HCT116 (cell line): Measurements from ENCODE around the gene SLC2A1. TPM values are rescaled to one million over a fixed set of nuclear protein-coding genes. Genes with fewer than 3 reads are reported as not detected.

Source experiments
- ATAC-seq: fragments of 200-7000 bp; cut with Tn5 transposase; 2 replicates; pipeline ENCODE4 v1.9.1; 2020; ENCODE audit warnings: mild to moderate bottlenecking, moderate library complexity
- BruUV-seq: library from RNA; stranded (reverse); fragments of 400-500 nt; replicated peaks from 2 replicates; lab custom pipeline; 2021; lab: Mats Ljungman, UMichigan
- CTCF ChIA-PET: fragments of 300-600 bp; sonication (Branson Sonifier 250); formaldehyde crosslinking; loops from one replicate; lab custom pipeline; 2021; ENCODE audit warnings: antibody characterized with exemption; lab: Charles Lee
- POLR2A ChIA-PET: fragments of 300-600, 350-600 bp; sonication (Branson Sonifier 250); formaldehyde crosslinking; loops from one replicate; lab custom pipeline; 2021; ENCODE audit warnings: antibody characterized with exemption; lab: Charles Lee
- RAD21 ChIA-PET, 2 experiments: fragments of 300-600 bp; sonication (Branson Sonifier 250); formaldehyde crosslinking; loops; one replicate each; lab custom pipeline; 2023; ENCODE audit warnings: low total read pairs in 2 of 2; ENCODE audit not compliant: uncharacterized antibody in 2 of 2, unreplicated experiment in 2 of 2, low non-redundant PET in 1 of 2; lab: Charles Lee
- DNase-seq: peaks from one replicate; pipeline ENCODE4 v3.0.0-alpha.2; 2010; ENCODE audit warnings: low read depth, low spot score
- H2AFZ ChIP-seq: fragments of 200-600 bp; shearing (Covaris generic), sonication (generic); 2 replicates; pipeline ENCODE4 v1.6.1; 2017; ENCODE audit warnings: low read depth, mixed run types, mixed read lengths, antibody characterized with exemption, low read length; ENCODE audit not compliant: poor library complexity, severe bottlenecking
- H3K27ac ChIP-seq: 2 replicates; pipeline ENCODE4 v1.5.1; 2012; ENCODE audit warnings: low read depth, low read length
- H3K27me3 ChIP-seq: fragments of 200-600 bp; sonication (generic); 2 replicates; pipeline ENCODE4 v1.6.1; 2016; ENCODE audit warnings: mixed run types, low read length, mixed read lengths; ENCODE audit not compliant: insufficient read depth
- H3K36me3 ChIP-seq, 2 experiments: fragments of 200-500 bp in 1 of 2; fragments of 200-600 bp in 1 of 2; sonication (Bioruptor generic) in 1 of 2; sonication (generic) in 1 of 2; 2 replicates each; pipeline versions ENCODE4 v1.5.1 to v1.6.1; 2014 to 2016; ENCODE audit warnings: low read length in 2 of 2, inconsistent platforms in 1 of 2, mixed read lengths in 1 of 2, mixed run types in 1 of 2; ENCODE audit not compliant: insufficient read depth in 2 of 2, control insufficient read depth in 1 of 2
- H3K4me1 ChIP-seq, 2 experiments: fragments of 200-600 bp in 1 of 2; sonication (generic) in 1 of 2; 2 replicates each; pipeline versions ENCODE4 v1.5.1 to v1.6.1; 2012 to 2017; ENCODE audit warnings: low read length in 2 of 2, inconsistent platforms in 1 of 2, mild to moderate bottlenecking in 1 of 2, mixed read lengths in 1 of 2, mixed run types in 1 of 2, moderate library complexity in 1 of 2; ENCODE audit not compliant: insufficient read depth in 2 of 2, control insufficient read depth in 1 of 2
- H3K4me2 ChIP-seq: fragments of 200-600 bp; sonication (generic); 2 replicates; pipeline ENCODE4 v1.6.1; 2017; ENCODE audit warnings: mixed run types, low read length, mixed read lengths
- H3K4me3 ChIP-seq, 2 experiments: fragments of 200-600 bp in 1 of 2; sonication (generic) in 1 of 2; replicated peaks in 1 of 2; 2 replicates each; pipeline ENCODE4 v1.5.1; 2011 to 2016; ENCODE audit warnings: low read length in 2 of 2, control low read depth in 1 of 2, low read depth in 1 of 2, mild to moderate bottlenecking in 1 of 2, mixed read lengths in 1 of 2, mixed run types in 1 of 2
- H3K79me2 ChIP-seq: fragments of 200-600 bp; sonication (generic); 2 replicates; pipeline ENCODE4 v1.6.1; 2017; ENCODE audit warnings: mild to moderate bottlenecking, mixed run types, low read length, moderate library complexity, mixed read lengths; ENCODE audit not compliant: insufficient read depth
- H3K9ac ChIP-seq: fragments of 200-600 bp; sonication (generic); 2 replicates; pipeline ENCODE4 v1.6.1; 2016; ENCODE audit warnings: low read length, mixed read lengths
- H3K9me2 ChIP-seq: fragments of 200-600 bp; sonication (generic), shearing (Covaris generic); 2 replicates; pipeline ENCODE4 v1.6.1; 2017; ENCODE audit warnings: mixed run types, mild to moderate bottlenecking, moderate library complexity; ENCODE audit not compliant: insufficient read depth
- H3K9me3 ChIP-seq, 2 experiments: fragments of 200-500 bp in 1 of 2; fragments of 200-600 bp in 1 of 2; sonication (Bioruptor generic) in 1 of 2; sonication (generic) in 1 of 2; 2 replicates each; pipeline ENCODE4 v1.6.1; 2014 to 2017; ENCODE audit warnings: low read length in 2 of 2, mixed read lengths in 2 of 2, inconsistent platforms in 1 of 2, low read depth in 1 of 2, mild to moderate bottlenecking in 1 of 2, mixed run types in 1 of 2, moderate library complexity in 1 of 2; ENCODE audit not compliant: control insufficient read depth in 1 of 2, insufficient read depth in 1 of 2
- H4K20me1 ChIP-seq: fragments of 200-600 bp; sonication (generic), shearing (Covaris generic); 2 replicates; pipeline ENCODE4 v1.6.1; 2017; ENCODE audit warnings: mixed run types, mild to moderate bottlenecking, moderate library complexity; ENCODE audit not compliant: insufficient read depth
- CBX3 ChIP-seq: IDR thresholded peaks from 2 replicates; pipeline ENCODE4 v1.6.1; 2012; ENCODE audit warnings: low read depth
- CEBPB ChIP-seq: IDR thresholded peaks from 2 replicates; pipeline ENCODE4 v1.6.1; 2012; ENCODE audit warnings: low read depth
- CTCF ChIP-seq, 3 experiments: fragments of 200-600 bp in 1 of 3; sonication (generic) in 1 of 3; IDR thresholded peaks in 2 of 3; conservative IDR thresholded peaks in 1 of 3; 2 replicates each; pipeline ENCODE4 v1.5.1; 2012 to 2017; ENCODE audit warnings: low read depth in 2 of 3, low read length in 2 of 3, antibody characterized with exemption in 1 of 3, borderline replicate concordance in 1 of 3, control low read depth in 1 of 3, mild to moderate bottlenecking in 1 of 3, mixed read lengths in 1 of 3, mixed run types in 1 of 3, moderate library complexity in 1 of 3; ENCODE audit not compliant: insufficient read depth in 1 of 3
- EGR1 ChIP-seq: IDR thresholded peaks from 2 replicates; pipeline ENCODE4 v1.6.1; 2012; ENCODE audit warnings: low read depth
- ELF1 ChIP-seq: IDR thresholded peaks from 2 replicates; pipeline ENCODE4 v1.6.1; 2012; ENCODE audit warnings: low read depth, borderline replicate concordance
- EZH2phosphoT487 ChIP-seq: fragments of 200-600 bp; IDR thresholded peaks from 2 replicates; pipeline ENCODE4 v1.6.1; 2018; ENCODE audit warnings: antibody characterized with exemption, borderline replicate concordance
- JUND ChIP-seq: IDR thresholded peaks from 2 replicates; pipeline ENCODE4 v1.6.1; 2012
- MAX ChIP-seq: IDR thresholded peaks from 2 replicates; pipeline ENCODE4 v1.6.1; 2012
- POLR2AphosphoS5 ChIP-seq: IDR thresholded peaks from 2 replicates; pipeline ENCODE4 v1.6.1; 2011; ENCODE audit warnings: mild to moderate bottlenecking, low read depth, low read length, moderate library complexity
- RAD21 ChIP-seq: IDR thresholded peaks from 2 replicates; pipeline ENCODE4 v1.6.1; 2012; ENCODE audit warnings: low read depth, mild to moderate bottlenecking
- REST ChIP-seq: IDR thresholded peaks from 2 replicates; pipeline ENCODE4 v1.6.1; 2012; ENCODE audit warnings: low read depth
- SIN3A ChIP-seq: IDR thresholded peaks from 2 replicates; pipeline ENCODE4 v1.6.1; 2012; ENCODE audit warnings: low read depth
- SP1 ChIP-seq: IDR thresholded peaks from 2 replicates; pipeline ENCODE4 v1.6.1; 2012; ENCODE audit warnings: low read depth
- TCF7L2 ChIP-seq: IDR thresholded peaks from 2 replicates; pipeline ENCODE4 v1.7.0; 2011; ENCODE audit warnings: borderline replicate concordance, inconsistent platforms; ENCODE audit not compliant: insufficient read depth, insufficient read length; ENCODE audit errors: extremely low read depth
- YY1 ChIP-seq: IDR thresholded peaks from 2 replicates; pipeline ENCODE4 v1.6.1; 2011; ENCODE audit warnings: low read length, low read depth, moderate library complexity, mild to moderate bottlenecking; ENCODE audit not compliant: insufficient replicate concordance; ENCODE audit errors: extremely low read depth
- ZBTB33 ChIP-seq: IDR thresholded peaks from 2 replicates; pipeline ENCODE4 v1.6.1; 2011; ENCODE audit warnings: mild to moderate bottlenecking, low read length, moderate library complexity; ENCODE audit not compliant: insufficient replicate concordance; ENCODE audit errors: extremely low read depth
- ZFX ChIP-seq: fragments of 450-650 bp; IDR thresholded peaks from 2 replicates; pipeline ENCODE4 v1.6.1; 2017
- intact Hi-C: fragments of 100-400 bp; cut with micrococcal nuclease; formaldehyde crosslinking; loops from 2 replicates; pipeline ENCODE4 v1.10.0; 2022
- total RNA-seq: library from RNA; stranded (reverse); gene quantifications from one replicate; pipeline ENCODE4 v1.2.1, GENCODE V29; 2021; ENCODE audit not compliant: unreplicated experiment

SLC2A1 gene
- total RNA-seq, 1 experiment from 2014 or later = 248 TPM

- H3K4me1 ChIP-seq = peaks cover 0 to 12% of the 10 kb centered on the region in 2 experiments; a peak in 1 of 4 replicates
- no peak overlapping the region for H3K4me2 ChIP-seq
- ATAC-seq (no peak), DNase-seq (no peak)
- H3K4me3 ChIP-seq = no peak overlapping the region
- TF ChIP-seq EGR1 (no peak), REST (no peak), TCF7L2 (no peak), SIN3A (no peak), POLR2AphosphoS5 (no peak), SP1 (no peak), ZFX (no peak), MAX (no peak), CTCF (IDR thresholded peaks at IDR 0.05 in 2 of 3, conservative IDR thresholded peaks at IDR 0.05 in 1 of 3; ENCODE audit: borderline replicate concordance in 1 of 3, insufficient read depth in 1 of 3, low read depth in 2 of 3, low read length in 2 of 3) (no peak), JUND (no peak), EZH2phosphoT487 (no peak), YY1 (no peak), ZBTB33 (no peak), RAD21 (no peak), CEBPB (no peak), CBX3 (no peak), ELF1 (no peak)
- RAD21 ChIA-PET = interaction anchor here (1.4 to 3.4 kb wide), 2 partner anchors 158 to 159 kb away, joined by 5 to 86 read pairs; no protein-coding TSS in a partner anchor
- H3K9me2 ChIP-seq = no peaks in the 10 kb centered on the region
- no peaks in the 10 kb centered on the region; a peak in 1 of 4 replicates for H3K9me3 ChIP-seq
- no peaks in the 10 kb centered on the region for H3K79me2 ChIP-seq
- intact Hi-C loops = loop anchor here (10.0 kb wide), 3 partner anchors 289 to 499 kb away; no protein-coding TSS in a partner anchor
- no peak overlapping the region for H2AFZ ChIP-seq
- no peaks in the 10 kb centered on the region for H3K36me3 ChIP-seq
- BruUV-seq = no TSS peak
- no peaks in the 10 kb centered on the region for H4K20me1 ChIP-seq
- no peaks in the 10 kb centered on the region for H3K27me3 ChIP-seq
- H3K27ac ChIP-seq = no peak overlapping the region
- POLR2A ChIA-PET = interaction anchor here (1.7 kb wide), 1 partner anchor 158 kb away, joined by 6 read pairs; no protein-coding TSS in a partner anchor
- CTCF ChIA-PET = interaction anchor here (8.7 kb wide), 1 partner anchor 158 kb away, joined by 267 read pairs; no protein-coding TSS in a partner anchor
- H3K9ac ChIP-seq = no peak overlapping the region
These were observed 43.2 kb downstream of the SLC2A1 start for GRCh38 chr1:42915456-42915855.
